ENCODE data around the gene CALCB.

CALCB gene

DNA sequence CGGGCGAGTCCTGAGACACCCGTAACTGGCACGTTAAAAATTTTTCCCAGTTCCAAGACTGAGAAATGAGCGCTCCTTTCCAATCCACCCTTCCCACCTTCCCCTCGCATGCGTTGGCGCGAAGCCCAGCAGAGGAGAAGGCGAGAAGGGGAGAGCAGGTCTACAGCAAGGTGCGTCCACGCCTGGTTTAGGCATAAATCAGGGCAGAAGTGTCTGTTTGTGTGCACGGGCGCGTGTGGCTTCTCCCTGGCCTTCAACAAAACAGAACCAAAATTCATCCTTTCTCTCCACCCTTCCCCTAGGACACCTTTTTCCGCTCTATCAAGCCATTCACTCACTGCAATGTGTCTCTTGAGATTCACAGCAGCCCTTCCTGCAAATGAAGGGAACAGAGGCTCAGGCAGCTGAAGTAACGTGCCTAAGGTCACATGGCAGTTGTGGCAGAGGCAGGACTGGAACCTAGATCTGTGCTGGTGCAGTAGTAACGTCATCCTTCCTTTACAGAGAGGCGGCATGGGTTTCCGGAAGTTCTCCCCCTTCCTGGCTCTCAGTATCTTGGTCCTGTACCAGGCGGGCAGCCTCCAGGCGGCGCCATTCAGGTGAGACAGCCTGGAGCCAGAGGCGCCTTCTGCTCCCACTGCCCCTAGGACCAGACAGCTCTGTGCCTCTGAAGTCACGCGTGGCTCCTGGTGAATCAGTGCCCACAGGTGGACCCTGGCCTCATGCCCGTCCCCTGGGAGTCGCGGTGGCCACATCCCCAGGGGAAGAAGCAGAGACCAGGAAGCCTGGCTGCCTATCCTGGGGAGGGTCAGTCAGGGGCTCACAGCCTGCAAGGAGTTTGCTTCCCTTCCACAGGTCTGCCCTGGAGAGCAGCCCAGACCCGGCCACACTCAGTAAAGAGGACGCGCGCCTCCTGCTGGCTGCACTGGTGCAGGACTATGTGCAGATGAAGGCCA, 1.1 kb downstream of the CALCB start:
- peak; percentile 41 for DNase-seq

DNA sequence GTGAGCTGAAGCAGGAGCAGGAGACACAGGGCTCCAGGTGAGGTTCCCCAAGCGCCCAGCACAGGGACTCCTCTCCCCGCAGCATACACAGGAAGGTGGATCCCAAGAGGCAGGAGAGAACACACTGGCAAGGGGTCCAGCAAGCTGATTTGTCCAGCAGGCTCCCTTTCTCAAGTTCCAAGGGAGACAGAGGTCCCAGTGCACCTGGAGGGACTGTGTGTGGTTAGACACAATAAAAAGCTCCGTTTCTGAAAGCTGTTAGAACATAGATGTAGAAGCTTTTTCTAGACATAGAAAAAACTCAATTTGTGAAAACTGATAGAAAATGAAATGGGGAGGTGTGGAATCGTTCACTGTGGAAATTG, 1.8 kb downstream of the CALCB start:
- DNase-seq: no peak

DNA sequence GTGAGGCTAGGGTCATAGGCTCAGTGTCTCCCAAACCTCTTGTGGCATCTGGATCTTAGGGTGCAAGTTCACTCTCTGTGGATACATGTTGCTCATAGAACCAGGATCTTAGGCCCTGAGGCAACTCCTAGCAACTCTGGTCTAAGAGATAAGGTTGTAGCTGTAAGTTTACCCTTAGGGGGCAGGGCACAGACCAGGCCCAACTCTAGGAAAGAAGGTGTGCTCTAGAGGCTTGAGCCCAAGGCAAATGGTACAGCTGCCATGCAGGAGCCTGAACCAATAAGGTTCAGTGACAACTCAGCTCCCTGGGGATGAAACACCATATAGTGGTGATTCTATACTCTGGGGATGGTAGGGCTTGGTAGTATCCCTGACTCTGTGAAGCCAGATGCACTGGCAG, 17.8 kb downstream of the CALCB start:
- DNase-seq: no peak

DNA sequence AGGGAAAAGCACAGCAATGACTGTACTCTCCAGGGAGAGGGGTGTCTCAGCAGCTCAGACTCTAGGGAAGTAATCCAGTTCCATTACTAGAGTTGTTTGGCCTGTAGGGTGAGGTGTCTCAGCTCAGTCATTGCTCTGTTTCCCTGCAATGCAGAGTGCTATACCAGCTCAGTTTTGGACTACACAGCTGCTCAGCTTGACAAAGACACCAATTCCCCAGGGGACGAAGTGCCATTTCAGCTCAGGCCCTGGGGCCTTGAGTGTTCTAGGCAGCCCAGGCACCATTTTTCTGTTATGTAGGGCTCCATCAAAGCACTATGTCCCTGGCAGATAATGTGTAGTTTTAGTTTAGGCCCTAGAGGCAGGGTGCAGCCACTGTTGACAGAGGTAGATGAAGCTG, 18.2 kb downstream of the CALCB start:
- DNase-seq: no peak

DNA sequence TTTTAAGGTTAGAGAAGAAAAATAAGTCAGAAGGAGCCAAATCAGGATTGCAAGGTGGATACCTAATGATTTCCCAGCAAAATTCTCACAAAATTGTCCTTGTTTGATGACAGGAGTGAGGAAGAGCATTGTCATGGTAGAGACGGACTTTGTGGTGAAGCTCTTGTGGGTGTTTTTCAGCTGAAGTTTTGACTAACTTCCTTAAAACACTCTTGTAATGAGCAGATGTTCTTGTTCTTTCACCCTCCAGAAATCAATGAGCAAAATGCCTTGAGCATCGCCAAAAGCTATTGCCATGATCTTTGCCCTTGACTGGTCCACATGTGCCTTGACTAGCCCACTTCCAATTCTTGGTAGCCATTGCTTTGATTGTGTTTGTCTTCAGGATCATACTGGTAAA, 20.0 kb downstream of the CALCB start:
- no peak for DNase-seq

DNA sequence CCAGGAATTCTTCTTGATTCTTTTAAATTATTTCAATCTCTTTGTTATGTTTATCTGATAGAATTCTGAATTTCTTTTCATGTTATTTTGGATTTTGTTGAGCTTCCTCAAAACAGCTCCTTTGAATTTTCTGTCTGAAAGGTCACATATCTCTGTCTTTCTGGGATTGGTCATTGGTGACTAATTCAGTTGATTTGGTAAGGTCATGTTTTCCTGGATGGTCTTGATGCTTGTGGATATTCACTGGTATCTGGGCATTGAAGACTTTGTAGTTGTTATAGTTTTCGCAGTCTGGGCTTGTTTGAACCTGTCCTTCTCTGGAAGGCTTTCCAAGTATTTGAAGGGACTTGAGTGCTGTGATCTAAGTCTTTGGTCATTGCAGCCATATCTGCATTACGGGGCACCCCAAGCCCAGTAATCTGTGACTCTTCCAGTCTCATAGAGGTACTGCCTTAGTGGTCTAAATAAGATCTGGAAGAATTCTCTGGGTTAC, 22.4 kb downstream of the CALCB start:
- no peak for DNase-seq

DNA sequence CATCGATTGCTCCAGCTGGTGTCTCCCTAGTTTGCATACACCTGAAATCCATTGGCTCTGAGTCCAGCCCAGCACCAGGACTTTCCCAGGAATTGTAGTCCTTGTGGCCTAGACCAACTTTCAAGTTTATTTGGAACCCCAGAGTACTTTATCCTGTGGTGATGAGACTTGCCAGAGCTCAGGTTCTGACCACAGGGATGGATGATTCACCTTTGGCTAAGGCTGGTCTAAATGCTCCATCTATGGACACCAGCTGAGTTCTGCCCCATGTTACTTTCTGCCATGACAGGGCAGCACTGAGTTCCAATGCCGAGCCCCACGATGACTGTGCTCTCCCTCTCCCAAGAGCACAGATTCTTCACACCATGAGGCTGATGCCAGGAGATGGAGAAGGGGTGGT, 24.0 kb downstream of the CALCB start:
- no peak for DNase-seq

DNA sequence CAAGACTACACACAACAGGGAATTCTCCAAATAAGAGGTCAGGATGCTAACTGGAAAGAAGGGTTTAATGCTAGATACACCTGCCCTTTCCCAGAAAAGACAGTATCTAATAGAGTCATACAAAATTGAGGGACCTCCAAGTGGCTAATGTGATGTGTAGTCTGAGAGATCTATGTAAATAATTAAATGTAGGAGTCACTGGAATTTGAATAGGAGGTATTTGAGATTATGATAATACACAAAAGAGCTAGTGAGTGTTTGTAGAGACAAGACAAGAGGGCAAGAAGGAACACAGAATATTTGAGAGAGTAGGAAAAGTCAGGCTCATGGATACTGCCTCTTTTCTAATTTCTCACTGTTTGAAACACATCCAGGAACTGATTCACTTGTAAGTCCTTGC, 25.9 kb downstream of the CALCB start:
- no peak for DNase-seq

DNA sequence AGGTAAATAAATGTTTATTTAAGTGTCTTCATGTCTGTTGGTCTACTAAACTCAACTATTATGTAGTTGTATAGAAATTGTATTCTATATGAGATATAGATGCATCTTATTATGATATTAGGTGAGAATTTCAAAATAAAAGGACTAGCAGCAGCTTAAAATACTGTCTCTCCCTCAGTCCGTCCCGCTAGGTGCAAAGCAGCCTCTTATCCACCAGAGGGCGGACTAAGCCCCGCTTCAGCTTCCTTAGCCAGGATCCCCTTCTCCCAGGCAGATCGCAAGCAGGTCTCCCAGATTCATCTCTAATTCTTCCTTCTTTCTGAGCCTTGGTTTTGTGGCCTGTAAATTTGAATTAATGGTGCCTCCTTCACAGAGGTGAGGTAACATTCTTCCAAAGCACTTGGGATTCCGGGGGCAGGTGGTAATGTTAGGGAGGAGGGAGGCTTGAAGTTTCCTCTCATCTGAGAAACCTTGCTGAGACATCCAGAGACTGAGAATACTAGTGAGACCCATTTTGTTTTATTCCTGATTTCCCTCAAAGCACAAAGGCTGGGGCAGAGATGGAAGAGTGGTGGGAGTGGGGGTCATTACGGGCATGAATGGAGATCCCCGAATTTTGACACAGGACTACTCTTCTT, 27.8 kb downstream of the CALCB start:
- no peak for DNase-seq

DNA sequence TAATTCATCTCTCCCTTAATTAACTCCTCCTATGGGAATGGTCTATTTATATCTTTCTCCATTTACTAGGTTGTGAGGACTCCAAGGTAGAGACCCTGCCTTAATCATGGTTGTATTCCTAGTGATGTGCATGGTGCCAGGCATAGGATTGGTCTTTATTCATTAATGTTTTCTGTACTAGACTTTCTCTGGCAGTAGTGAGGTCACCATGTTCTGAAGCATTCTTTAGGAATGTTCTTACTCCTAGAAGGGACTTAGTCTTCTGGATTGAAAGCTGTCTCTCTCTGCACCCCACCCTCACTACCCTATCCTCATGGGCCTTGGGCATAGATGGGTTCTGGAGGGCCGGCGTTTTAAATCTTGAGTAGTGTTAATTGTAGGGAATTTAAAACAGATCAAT, 30.8 kb downstream of the CALCB start:
- DNase-seq: no peak

DNA sequence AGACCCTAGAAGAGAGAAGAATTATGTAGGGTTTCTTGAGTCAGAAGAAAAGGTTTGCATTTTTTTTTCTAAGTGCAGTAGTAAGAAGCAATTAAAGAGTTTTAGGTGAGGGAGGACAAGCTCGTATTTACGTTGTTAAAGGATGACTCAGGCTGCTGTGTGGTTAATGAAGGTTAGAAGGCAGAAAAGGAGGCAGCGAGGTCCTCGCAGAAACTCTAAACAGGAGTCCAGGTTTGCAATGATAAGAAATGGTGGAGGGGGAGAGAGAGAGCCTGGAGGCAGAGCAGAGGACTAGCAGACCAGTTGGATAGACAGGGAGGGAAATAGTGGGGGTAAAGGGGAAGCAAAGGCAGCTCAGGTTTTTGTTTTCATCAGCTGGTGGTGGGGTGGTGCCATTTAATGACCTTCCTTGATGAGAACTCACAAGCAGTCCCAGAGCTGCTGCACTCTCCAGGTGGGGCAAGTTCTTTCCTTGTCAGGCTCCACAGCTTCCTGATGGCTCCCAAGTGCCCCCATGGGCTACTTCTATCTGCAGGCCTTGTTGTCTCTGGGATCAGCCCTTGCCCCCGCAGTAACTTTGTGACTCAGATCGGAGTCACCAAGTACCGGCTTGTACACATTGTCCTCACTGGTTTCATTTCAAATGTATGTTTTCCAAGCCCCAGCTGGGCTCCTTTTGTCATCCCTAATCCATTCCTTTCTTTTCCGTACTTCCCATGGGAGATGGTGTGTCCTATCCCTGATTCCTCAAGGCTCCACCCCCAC, 33.0 kb downstream of the CALCB start:
- DNase-seq: no peak

DNA sequence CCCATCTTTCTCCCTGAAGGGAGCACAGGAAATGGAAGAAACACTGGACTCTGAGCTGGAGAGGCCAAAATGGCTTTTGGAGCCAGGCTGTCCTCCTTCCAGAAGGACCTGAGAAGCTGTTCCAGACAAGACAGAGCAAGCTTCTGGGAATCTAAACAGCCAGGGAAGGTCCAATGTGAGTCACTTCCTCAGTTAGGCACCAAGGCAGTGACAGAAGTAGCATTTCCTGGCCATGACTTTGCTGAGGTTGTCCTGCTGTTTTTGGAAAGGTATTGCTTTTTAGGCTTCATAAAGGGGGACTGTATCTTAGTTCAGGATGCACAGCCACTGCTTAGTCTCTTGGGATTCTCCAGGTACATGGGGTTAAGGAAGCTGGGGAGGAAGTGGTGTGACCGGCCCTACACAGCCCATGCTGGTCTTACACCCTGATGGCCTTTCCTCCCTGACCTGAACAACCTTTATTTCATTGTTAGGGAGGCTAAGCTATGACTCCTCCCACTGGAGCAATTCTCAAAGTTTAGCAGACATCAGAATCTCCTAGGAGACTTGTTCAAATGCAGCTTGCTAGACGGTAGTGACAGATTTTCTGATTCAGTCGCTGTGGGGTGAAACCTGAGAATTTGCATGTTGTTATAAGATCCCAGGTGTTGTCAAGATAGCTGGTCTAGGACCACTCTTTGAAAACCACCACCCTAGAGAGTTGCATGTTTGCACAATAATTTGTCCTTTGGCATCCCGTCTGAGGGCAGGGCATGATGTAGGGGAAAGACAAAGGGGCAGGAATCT, 34.5 kb downstream of the CALCB start:
- no peak for DNase-seq

DNA sequence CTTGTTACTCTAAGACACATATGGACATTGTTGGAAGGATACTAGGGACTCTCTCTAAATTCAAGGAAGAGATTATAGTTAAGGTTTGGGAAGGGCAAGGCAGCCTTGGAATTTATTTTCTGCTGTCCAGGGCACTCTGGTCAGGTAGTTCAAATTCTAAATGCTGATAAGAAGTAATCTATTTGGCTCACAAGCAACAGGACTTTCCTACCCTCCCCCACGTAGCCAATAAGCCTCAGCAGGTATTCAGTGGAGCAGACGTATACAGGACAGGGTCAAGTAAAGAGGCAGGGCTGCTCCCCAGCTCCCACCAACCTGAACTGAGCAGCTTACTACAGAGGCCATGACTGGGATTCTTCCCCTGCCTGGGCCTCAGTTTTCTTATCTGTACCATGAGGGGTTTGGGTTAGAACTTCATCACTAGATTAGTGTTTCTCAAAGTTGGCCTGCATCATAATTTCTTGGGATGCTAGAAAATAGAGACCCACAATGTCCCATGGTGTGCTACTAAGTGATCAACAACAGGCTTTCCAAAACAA, 35.3 kb downstream of the CALCB start:
- no peak for DNase-seq

DNA sequence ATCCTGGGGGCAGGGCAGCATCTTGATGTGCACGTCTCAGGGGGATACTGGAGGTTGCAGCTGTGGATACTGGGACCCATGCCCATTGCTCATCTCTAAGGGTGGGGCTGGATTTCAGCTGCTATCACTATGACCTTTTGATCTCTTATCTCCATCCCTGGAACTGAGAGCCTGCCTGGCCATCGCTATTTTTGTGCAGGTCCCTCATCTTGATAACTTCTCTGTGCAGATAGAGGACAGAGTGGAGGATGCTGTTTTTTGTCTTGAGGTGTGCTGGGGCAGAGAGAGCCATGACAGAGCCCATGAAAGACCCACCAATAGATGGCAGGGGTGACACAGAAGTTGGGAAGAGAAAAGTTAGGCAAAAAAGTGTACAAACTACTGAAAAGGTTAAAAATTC, 36.2 kb downstream of the CALCB start:
- DNase-seq: no peak

DNA sequence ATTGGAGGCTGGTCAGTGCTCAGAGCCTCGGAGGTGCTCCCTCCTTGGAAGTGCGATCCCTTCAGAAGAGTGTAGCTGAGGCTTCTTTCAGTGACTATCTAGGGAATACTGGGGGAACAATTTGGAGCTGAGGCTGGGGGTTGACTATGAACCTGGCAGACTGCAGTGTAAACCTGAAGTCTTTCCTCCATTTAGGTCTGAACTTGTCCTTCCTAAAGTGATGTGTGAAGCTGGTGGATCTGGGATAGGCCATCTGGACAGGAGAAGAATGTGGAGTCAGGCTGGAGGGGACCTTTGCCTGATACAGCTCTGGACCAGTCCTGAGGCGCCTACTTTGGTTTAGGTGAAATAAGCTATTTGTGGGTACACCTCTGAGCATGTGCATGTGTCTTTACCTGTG, 37.8 kb downstream of the CALCB start:
- no peak for DNase-seq

DNA sequence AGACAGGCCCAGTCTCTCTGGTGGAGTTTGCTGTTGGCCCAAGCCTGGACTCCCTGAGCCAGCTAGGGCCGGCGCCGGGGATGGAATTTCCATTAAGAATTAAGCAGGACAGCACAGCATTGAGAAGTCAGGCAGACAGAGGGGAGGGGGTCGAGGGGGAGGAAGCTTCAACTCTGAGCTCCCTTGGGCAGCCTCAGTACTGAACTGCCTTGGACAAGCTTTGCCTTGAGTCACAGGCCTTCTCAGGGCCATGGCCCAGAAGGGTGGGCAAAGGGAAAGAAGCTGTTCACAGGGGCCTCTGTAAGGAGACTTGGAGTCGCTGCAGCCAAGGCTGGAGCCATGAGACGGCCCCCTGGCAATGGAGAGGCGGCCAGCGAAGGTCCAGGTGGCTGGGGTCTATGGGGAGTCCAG, 38.7 kb downstream of the CALCB start:
- no peak for DNase-seq

DNA sequence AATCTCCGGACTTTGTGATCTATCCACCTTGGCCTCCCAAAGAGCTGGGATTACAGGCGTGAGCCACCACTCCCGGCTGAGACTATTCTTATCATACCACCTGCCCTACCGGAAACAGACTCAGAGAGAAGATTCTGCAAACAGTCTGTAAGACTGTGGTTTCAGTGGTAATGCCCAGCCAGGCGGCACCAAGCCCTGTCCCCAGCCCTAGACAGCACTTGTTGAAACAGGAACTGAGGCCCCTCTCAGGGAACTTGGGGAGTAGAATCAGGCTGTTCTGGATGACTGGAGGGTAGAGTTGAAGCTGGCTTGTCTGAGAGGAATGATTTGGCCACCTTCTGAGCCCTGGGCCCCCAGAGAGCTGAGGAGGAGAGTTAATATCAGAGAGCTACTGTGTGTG, 40.0 kb downstream of the CALCB start:
- no peak for DNase-seq

DNA sequence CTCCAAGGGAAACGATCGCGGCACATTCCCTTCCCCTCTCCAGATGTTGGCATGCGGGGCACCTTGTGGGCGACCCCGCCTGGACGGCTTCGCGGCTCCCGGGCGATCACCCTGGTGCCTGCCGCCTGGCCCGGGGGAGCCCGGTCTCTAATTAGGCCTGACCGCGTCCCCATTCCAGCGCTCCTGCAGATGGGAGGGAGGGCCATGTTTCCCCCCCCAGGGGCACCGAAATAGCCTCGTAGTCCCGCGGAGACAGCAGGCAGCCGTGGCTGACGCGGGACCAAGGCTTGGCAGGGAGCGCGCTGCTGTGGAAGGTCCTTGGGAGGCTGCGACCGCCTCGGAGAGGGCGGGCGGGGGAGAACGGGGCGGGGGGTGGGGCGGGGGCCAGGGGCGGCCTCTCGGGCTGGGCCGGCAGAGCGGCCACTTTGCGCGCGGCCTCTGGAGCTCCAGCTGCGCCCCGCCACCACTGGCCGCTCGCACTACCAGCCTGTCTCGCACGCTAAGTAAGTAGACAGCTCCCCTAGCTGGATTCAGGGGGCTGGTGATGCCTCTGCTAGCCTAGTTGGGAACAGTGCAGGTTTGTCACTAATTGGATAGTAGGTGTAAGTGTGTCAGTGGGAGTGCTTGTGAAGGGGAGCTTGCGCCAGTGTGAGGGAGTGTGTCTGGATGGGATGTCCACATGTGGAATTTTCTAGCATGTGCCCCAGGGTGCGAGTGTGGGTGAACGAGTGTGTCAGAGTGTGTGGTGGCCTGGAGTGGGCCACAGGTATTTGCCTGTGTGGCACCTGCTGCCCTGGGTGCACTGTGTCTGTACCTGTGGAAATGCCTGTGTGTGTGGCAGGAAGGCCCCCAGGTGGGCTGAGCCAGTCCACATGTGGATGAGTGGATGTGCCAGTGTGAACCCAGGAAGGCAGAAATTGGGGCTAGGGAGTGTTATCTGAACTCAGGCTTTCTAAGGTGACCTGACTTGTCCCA, 41.4 kb downstream of the CALCB start, which contains the start of gene INSC:
Gene INSC, plus strand, starts transcription at position 423 of the 975 bp plus-strand sequence. CDS start 34,252 bp downstream, outside the sequence.
- no peak for DNase-seq

DNA sequence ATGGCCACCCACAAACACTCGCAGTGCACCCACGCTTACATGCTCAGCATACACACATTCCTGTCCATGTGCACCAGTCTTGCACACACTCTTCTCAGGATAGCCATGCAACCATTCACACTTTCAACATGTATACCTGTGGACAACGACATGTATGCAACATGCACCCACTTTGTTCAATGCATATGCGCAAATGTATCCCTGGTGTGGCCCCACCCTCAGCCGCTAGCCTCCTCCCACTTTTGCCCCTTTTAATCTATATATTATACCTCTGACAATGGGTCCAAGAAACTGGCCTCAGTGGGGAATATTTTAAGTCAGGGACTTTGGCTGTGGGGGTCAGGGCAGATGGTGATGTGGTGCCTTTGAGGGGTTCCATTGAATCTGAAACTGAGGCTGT, 42.3 kb downstream of the CALCB start:
- DNase-seq: no peak

DNA sequence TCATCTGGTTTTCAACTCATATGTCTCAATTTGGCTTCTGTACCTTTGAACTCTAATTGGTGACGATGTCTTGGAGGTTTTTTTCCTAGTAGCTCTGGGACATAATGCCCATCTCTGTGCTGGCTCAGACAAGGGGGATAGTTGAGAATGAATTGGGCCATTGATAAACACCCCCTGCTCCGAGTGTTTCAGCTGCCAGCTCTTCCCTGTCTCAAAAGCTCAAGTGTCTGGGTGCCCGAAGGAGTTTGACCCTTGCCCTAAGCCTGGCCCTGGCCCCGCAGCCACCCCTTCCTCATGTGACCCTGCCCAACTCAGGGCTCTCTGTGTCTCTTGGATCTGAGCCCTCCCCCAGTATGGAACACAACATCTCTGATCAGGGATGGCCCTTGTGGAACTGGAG, 44.4 kb downstream of the CALCB start:
- DNase-seq: no peak

DNA sequence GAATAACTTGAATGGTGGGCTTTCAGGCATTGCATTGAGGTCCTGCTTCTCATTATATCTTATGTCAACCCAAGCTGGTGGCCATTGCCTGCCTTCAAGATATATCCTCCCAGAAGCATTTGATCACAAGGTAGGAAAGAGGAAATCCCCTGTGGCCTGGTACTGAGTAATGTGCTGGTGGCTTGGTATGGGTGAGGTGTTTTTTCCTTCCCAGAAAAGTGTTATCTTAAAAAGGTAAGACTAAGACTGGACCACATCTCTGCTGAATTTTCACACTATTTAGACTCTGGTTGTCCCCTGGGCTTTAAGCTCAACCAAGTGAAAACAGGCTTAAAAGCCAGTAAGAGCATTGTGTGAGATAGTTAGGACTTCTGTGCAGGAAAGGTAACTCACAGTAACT, 45.0 kb downstream of the CALCB start:
- no peak for DNase-seq

Measured in activated gamma-delta T cell (primary cell).